Spleen (tissue), 7 donors: Measurements from ENCODE around the gene BCOR.

ENCODE experiments used
- CTCF ChIP-seq, 11 experiments: fragments of 200-600 bp in 7 of 11; fragments of 450-650 bp in 4 of 11; sonication (generic) in 4 of 11; IDR thresholded peaks in 8 of 11; conservative IDR thresholded peaks in 3 of 11; 1 replicate in 7 of 11; 2 replicates in 4 of 11; pipeline versions ENCODE4 v1.4.0 to v1.8.0; 2016 to 2021; ENCODE audit warnings: antibody characterized with exemption in 11 of 11, inconsistent platforms in 4 of 11, mild to moderate bottlenecking in 1 of 11
- POLR2A ChIP-seq, 3 donors: fragments of 450-650 bp; IDR thresholded peaks; one replicate each; pipeline ENCODE4 v1.5.1; 2017; ENCODE audit warnings: antibody characterized with exemption in 3 of 3, mild to moderate bottlenecking in 1 of 3
- POLR2AphosphoS5 ChIP-seq, 3 donors: sonication (generic); formaldehyde crosslinking; IDR thresholded peaks; one replicate each; pipeline ENCODE4 v1.5.1; 2017; ENCODE audit warnings: antibody characterized with exemption in 3 of 3
- donor health status: DM: no; HTN: no; CAD: no; lungs with moderate emphysema.
- donor health status: DM: no; HTN: no; CAD: no.
- donor health status: DM: no; HTN: no; CAD: no.

- TF ChIP-seq POLR2A (IDR thresholded peaks at IDR 0.05) (no peak), CTCF (IDR thresholded peaks at IDR 0.05 in 8 of 11, conservative IDR thresholded peaks at IDR 0.05 in 3 of 11) (no peak), POLR2AphosphoS5 (IDR thresholded peaks at IDR 0.05) (no peak)
Measured at GRCh38 chrX:40010550-40011321, 87.0 kb downstream of the BCOR start.
